Colonic mucosa (tissue), 4 donors: ENCODE data around the gene FLT3LG. TPM values are rescaled to one million over a fixed set of nuclear protein-coding genes. Genes with fewer than 3 reads are reported as not detected.
"Not testable (repeated sequence)": the region's sequence is repeated elsewhere in the genome, so short reads cannot be mapped to it uniquely, and the experiment has no call there.

Source experiments
- DNase-seq: peaks from one replicate; pipeline ENCODE4 v3.0.0-alpha.2; 2020
- H3K27ac ChIP-seq: fragments of 200-600 bp; one replicate; pipeline ENCODE4 v1.8.0; 2021
- H3K27me3 ChIP-seq: fragments of 200-600 bp; one replicate; pipeline ENCODE4 v1.8.0; 2021
- H3K36me3 ChIP-seq: fragments of 200-600 bp; one replicate; pipeline ENCODE4 v1.8.0; 2021
- H3K4me1 ChIP-seq: fragments of 200-600 bp; one replicate; pipeline ENCODE4 v1.8.0; 2021; ENCODE audit warnings: mild to moderate bottlenecking
- H3K4me3 ChIP-seq: fragments of 200-600 bp; one replicate; pipeline ENCODE4 v1.8.0; 2021
- H3K9ac ChIP-seq, 2 donors: one replicate each; pipeline ENCODE4 v1.7.0; 2013; ENCODE audit warnings: control low read depth in 2 of 2, low read depth in 2 of 2, low read length in 2 of 2
- H3K9me3 ChIP-seq: fragments of 200-600 bp; one replicate; pipeline ENCODE4 v1.8.0; 2021
- CTCF ChIP-seq: fragments of 200-600 bp; IDR thresholded peaks from one replicate; pipeline ENCODE4 v1.8.0; 2022; ENCODE audit warnings: antibody characterized with exemption, mild to moderate bottlenecking
- intact Hi-C: fragments of 100-400 bp; cut with DNase I; formaldehyde crosslinking; loops from one replicate; pipeline ENCODE4 v1.14.1; 2022
- total RNA-seq, 2 donors: library from RNA; stranded (reverse); fragmentation: NEBNext Ultra II Directional in 1 of 2; extraction: Animal tissue kit (Norgen Biotek cat#: 25700) in 1 of 2; gene quantifications; one replicate each; pipeline ENCODE4 v1.2.1, GENCODE V29; 2021
- donor health status: healthy.
- donor health status: DM: no; HTN: no; CAD: no.
- donor health status: DM: no; HTN: no; CAD: no.

FLT3LG gene
- total RNA-seq, 2 donors from 2014 or later: 2.9 to 4.9 TPM

- H3K4me3 ChIP-seq: no peak overlapping the region
- H3K4me1 ChIP-seq: no peaks in the 10 kb centered on the region
These were observed 5.1 kb upstream of the FLT3LG start for GRCh38 chr19:49468746-49469447.

GRCh38 chr19:49469828-49470614, 4.0 kb upstream of the FLT3LG start:
- Histone ChIP-seq H3K27me3 (no peaks in the 10 kb centered on the region), H3K36me3 (no peaks in the 10 kb centered on the region), H3K9ac (no peak overlapping the region), H3K27ac (peak overlapping the region; percentile 47), H3K4me1 (no peaks in the 10 kb centered on the region), H3K9me3 (no peaks in the 10 kb centered on the region), H3K4me3 (no peak overlapping the region)
- no peak for DNase-seq
- intact Hi-C loops: no loop called here
- peak; percentile 15 for TF ChIP-seq CTCF

More at GRCh38 chr19:49468746-49469447, 5.1 kb upstream of the FLT3LG start:
- Histone ChIP-seq H3K27me3 (no peaks in the 10 kb centered on the region), H3K9me3 (no peaks in the 10 kb centered on the region), H3K9ac (no peak overlapping the region), H3K27ac (peak overlapping the region; percentile 47), H3K36me3 (no peaks in the 10 kb centered on the region)
- peak; percentile 67 for DNase-seq
- no peak for TF ChIP-seq CTCF
- intact Hi-C loops: no loop called here

- H3K4me3 ChIP-seq: no peak overlapping the region
- H3K4me1 ChIP-seq: no peaks in the 10 kb centered on the region
- H3K9me3 ChIP-seq: no peaks in the 10 kb centered on the region
- H3K27me3 ChIP-seq: no peaks in the 10 kb centered on the region
- peak overlapping the region; percentile 9 for H3K27ac ChIP-seq
- H3K9ac ChIP-seq: no peak overlapping the region
- intact Hi-C loops: no loop called here
- no peak for DNase-seq
- H3K36me3 ChIP-seq: no peaks in the 10 kb centered on the region
- TF ChIP-seq CTCF: no peak
These were observed 3.4 kb upstream of the FLT3LG start for GRCh38 chr19:49470615-49470978.

GRCh38 chr19:49472936-49473335, 1.1 kb upstream of the FLT3LG start:
- Histone ChIP-seq H3K4me1 (no peaks in the 10 kb centered on the region), H3K9ac (no peak overlapping the region), H3K27me3 (no peaks in the 10 kb centered on the region), H3K4me3 (no peak overlapping the region), H3K36me3 (no peaks in the 10 kb centered on the region), H3K27ac (peak overlapping the region; percentile 27), H3K9me3 (no peaks in the 10 kb centered on the region)
- intact Hi-C loops: no loop called here
- no peak for TF ChIP-seq CTCF
- no peak for DNase-seq

GRCh38 chr19:49473501-49473867, 531 bp upstream of the FLT3LG start:
- H3K27me3 ChIP-seq, H3K36me3 ChIP-seq, H3K9me3 ChIP-seq, intact Hi-C loops, DNase-seq, H3K4me1 ChIP-seq: not testable (repeated sequence)
- peak overlapping the region; percentile 27 for H3K27ac ChIP-seq
- peak overlapping the region; percentile 73 to 74 for H3K9ac ChIP-seq
- peak overlapping the region; percentile 30 for H3K4me3 ChIP-seq

DNA sequence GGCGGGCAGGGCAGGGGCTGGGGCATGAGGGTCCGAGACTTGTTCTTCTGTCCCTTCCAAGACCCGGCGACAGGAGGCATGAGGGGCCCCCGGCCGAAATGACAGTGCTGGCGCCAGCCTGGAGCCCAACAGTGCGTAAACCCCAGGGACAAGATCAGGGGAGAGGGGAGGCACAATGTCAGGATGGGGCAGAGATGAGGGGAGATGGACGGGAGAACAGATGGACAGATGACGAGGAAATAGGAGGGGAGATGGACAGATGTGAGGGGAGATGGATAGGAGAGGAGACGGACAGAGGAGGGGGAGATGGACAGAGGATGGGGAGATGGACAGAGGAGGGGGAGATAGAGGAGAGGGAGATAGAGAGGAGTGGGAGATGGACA, 518 bp downstream of the FLT3LG start:
- peak overlapping the region; percentile 73 to 77 for H3K9ac ChIP-seq
- no peaks in the 10 kb centered on the region for H3K27me3 ChIP-seq
- H3K4me1 ChIP-seq: no peaks in the 10 kb centered on the region
- H3K4me3 ChIP-seq: peak overlapping the region; percentile 30
- DNase-seq: no peak
- intact Hi-C loops: no loop called here
- peak overlapping the region; percentile 27 for H3K27ac ChIP-seq
- H3K9me3 ChIP-seq: no peaks in the 10 kb centered on the region
- H3K36me3 ChIP-seq: no peaks in the 10 kb centered on the region
- TF ChIP-seq CTCF: no peak
